Testis (tissue), 3 donors: ENCODE measurements around the gene SERTAD3. TPM values are rescaled to one million over a fixed set of nuclear protein-coding genes. Genes with fewer than 3 reads are reported as not detected.
A peak's percentile ranks its signal among the peaks of the same experiment; 100 is the strongest.

ENCODE experiments used
- DNase-seq: peaks from one replicate; pipeline ENCODE4 v3.0.0-alpha.2; 2019
- H3K27ac ChIP-seq, 2 donors: fragments of 200-600 bp; sonication (generic); one replicate each; pipeline ENCODE4 v1.5.1; 2019
- H3K27me3 ChIP-seq: fragments of 200-600 bp; sonication (generic); one replicate; pipeline ENCODE4 v1.5.1; 2019
- H3K36me3 ChIP-seq: fragments of 200-600 bp; sonication (generic); one replicate; pipeline ENCODE4 v1.5.1; 2017; ENCODE audit warnings: low read depth; ENCODE audit errors: missing control alignments
- H3K4me1 ChIP-seq: fragments of 200-600 bp; sonication (generic); one replicate; pipeline ENCODE4 v1.5.1; 2019
- H3K4me3 ChIP-seq, 2 donors: fragments of 200-600 bp; sonication (generic); one replicate each; pipeline ENCODE4 v1.5.1; 2017 to 2019
- H3K9me3 ChIP-seq: fragments of 200-600 bp; sonication (generic); one replicate; pipeline ENCODE4 v1.5.1; 2017
- CTCF ChIP-seq, 3 experiments: fragments of 450-650 bp in 2 of 3; fragments of 200-600 bp in 1 of 3; sonication (generic) in 1 of 3; IDR thresholded peaks; one replicate each; pipeline ENCODE4 v1.5.1; 2016 to 2019; ENCODE audit warnings: antibody characterized with exemption in 3 of 3, mild to moderate bottlenecking in 2 of 3, moderate library complexity in 1 of 3
- POLR2A ChIP-seq: fragments of 450-650 bp; IDR thresholded peaks from one replicate; pipeline ENCODE4 v1.6.1; 2017; ENCODE audit warnings: antibody characterized with exemption, mild to moderate bottlenecking, moderate library complexity
- WGBS, 2 donors: methylation state at CpG; one replicate each; pipeline ENCODE4 v1.1.5; 2018; 5-methylcytosine and 5-hydroxymethylcytosine counted together
- intact Hi-C: fragments of 100-400 bp; cut with DNase I; formaldehyde crosslinking; loops from one replicate; pipeline ENCODE4 v1.15.1; 2023; ENCODE audit warnings: low total_unique reads
- polyA plus RNA-seq: library from polyadenylated mRNA; stranded (reverse); fragments of 350-450 nt; fragmentation: Illumina TruSeq; extraction: RNeasy Lipid Tissue Mini Kit (QIAGEN cat#74804); gene quantifications from one replicate; pipeline ENCODE4 v1.2.3, GENCODE V29; 2014; ENCODE audit warnings: low read depth, low replicate concordance; ENCODE audit not compliant: insufficient read depth
- total RNA-seq, 2 donors: library from RNA; depleted of rRNA; stranded (reverse); fragments of >200 nt; gene quantifications; one replicate each; pipeline ENCODE4 v1.2.3, GENCODE V29; 2016

Gene SERTAD3
- total and polyA plus RNA-seq, 3 donors from 2014 or later, result 22.4 to 33.9 (median 24.3) TPM

GRCh38 chr19:40443131-40443999 lies 770 bp downstream of the SERTAD3 start:
- H3K27me3 ChIP-seq, result no peaks in the 10 kb centered on the region
- DNase-seq, result peak; percentile 100
- no peak for TF ChIP-seq CTCF (IDR thresholded peaks at IDR 0.05)
- peak; percentile 23 for TF ChIP-seq POLR2A
- intact Hi-C loops, result no loop called here
- H3K27ac ChIP-seq, result peak overlapping the region; percentile 92 to 100
- peaks cover 23% of the 10 kb centered on the region for H3K4me1 ChIP-seq
- H3K9me3 ChIP-seq, result no peaks in the 10 kb centered on the region
- no peaks in the 10 kb centered on the region for H3K36me3 ChIP-seq
- peak overlapping the region; percentile 85 to 92 for H3K4me3 ChIP-seq
- 0 to 1% methylated on average over 31 to 50 of the region's 52 CpGs for WGBS, 2 donors

- WGBS, 2 donors, result 10 to 14% methylated on average over 22 of the region's 22 CpGs
- TF ChIP-seq CTCF (IDR thresholded peaks at IDR 0.05), result no peak
- intact Hi-C loops, result no loop called here
- H3K27me3 ChIP-seq, result no peaks in the 10 kb centered on the region
- DNase-seq, result no peak
- H3K9me3 ChIP-seq, result no peaks in the 10 kb centered on the region
- H3K27ac ChIP-seq, result peak overlapping the region; percentile 92 to 100
- H3K4me3 ChIP-seq, result peak overlapping the region; percentile 85 to 92
- H3K36me3 ChIP-seq, result no peaks in the 10 kb centered on the region
- peaks cover 23% of the 10 kb centered on the region for H3K4me1 ChIP-seq
These were observed 1.6 kb downstream of the SERTAD3 start for GRCh38 chr19:40442328-40443130.

- DNase-seq, result no peak
- no peaks in the 10 kb centered on the region for H3K9me3 ChIP-seq
- H3K27me3 ChIP-seq, result no peaks in the 10 kb centered on the region
- 49 to 61% methylated on average over 11 of the region's 11 CpGs for WGBS, 2 donors
- TF ChIP-seq POLR2A, result no peak
- TF ChIP-seq CTCF (IDR thresholded peaks at IDR 0.05), result no peak
- H3K4me3 ChIP-seq, result no peak overlapping the region
- no peaks in the 10 kb centered on the region for H3K36me3 ChIP-seq
- intact Hi-C loops, result no loop called here
- peak overlapping the region in 1 of 2 donors; percentile 100 for H3K27ac ChIP-seq
- H3K4me1 ChIP-seq, result peaks cover 23% of the 10 kb centered on the region
These were observed 2.3 kb downstream of the SERTAD3 start for GRCh38 chr19:40441719-40442253.

- Histone ChIP-seq H3K4me1 (peaks cover 28% of the 10 kb centered on the region), H3K27ac (no peak overlapping the region), H3K9me3 (no peaks in the 10 kb centered on the region), H3K36me3 (no peaks in the 10 kb centered on the region), H3K27me3 (no peaks in the 10 kb centered on the region), H3K4me3 (no peak overlapping the region)
- intact Hi-C loops, result no loop called here
- DNase-seq, result no peak
- TF ChIP-seq POLR2A, result no peak
- no peak for TF ChIP-seq CTCF (IDR thresholded peaks at IDR 0.05)
- 91 to 92% methylated on average over 3 of the region's 3 CpGs for WGBS, 2 donors
These were observed 5.9 kb downstream of the SERTAD3 start for GRCh38 chr19:40438284-40438683.
